ENCODE results near the gene EGLN1.
"Not testable (repeated sequence)": the region's sequence is repeated elsewhere in the genome, so short reads cannot be mapped to it uniquely, and the experiment has no call there.

Gene EGLN1

DNA sequence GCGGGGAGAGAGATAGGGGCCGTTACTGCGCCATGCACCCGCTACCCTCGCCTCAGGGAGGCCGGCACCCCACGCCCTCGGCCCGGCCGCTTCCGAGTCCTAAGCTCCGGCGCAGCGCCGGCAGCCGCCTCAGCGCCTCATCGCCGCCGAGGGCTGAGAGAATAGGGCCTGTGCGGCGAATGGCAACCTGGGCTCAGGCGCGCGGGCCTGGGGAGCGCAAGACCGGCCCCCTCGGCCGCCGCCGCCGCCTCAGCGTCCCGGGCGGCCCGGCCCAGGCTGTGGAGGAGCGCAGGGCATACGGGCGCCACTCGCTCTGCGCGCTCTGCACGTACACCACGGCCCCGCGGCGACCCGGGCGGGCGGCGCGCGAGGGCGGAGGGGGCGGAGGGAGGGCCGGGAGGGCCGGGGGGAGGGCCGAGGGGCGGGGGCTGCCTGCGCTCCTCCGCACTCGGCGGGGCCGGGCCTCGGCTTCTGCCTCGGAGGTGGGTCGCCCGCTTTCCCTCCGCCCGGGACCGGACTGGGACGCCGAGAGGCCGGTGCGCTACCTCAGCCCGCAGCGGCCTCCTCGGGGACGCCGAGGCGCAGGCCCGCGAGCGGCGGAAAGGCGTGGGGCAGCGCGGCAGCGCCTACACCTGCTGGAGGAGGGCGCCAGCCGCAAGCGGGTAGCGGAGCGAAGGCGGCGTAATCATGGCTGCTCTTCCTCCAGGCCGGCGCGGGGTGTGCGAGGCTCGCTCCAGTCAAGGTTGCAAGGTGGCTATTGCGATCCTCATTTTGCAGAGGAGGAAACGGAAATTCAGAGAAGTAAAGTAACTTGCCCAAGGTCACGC is at the start of gene EGLN1:
TSS of gene EGLN1 (minus strand) at position 317 of the 827 bp plus-strand sequence. CDS start 399 bp downstream, outside the sequence.
- no peaks in the 10 kb centered on the region for H3K36me3 ChIP-seq (ENCODE audit: control insufficient read depth, insufficient read depth, low read length)
- peak within 1 kb of the TSS; percentile 71 for H3K4me3 ChIP-seq (replicated peaks; ENCODE audit: low read depth, low read length)
- no peaks in the 10 kb centered on the region for H3K27me3 ChIP-seq (replicated peaks; ENCODE audit: control insufficient read depth, insufficient read depth, low read length)
- TF ChIP-seq, protein P1, sequence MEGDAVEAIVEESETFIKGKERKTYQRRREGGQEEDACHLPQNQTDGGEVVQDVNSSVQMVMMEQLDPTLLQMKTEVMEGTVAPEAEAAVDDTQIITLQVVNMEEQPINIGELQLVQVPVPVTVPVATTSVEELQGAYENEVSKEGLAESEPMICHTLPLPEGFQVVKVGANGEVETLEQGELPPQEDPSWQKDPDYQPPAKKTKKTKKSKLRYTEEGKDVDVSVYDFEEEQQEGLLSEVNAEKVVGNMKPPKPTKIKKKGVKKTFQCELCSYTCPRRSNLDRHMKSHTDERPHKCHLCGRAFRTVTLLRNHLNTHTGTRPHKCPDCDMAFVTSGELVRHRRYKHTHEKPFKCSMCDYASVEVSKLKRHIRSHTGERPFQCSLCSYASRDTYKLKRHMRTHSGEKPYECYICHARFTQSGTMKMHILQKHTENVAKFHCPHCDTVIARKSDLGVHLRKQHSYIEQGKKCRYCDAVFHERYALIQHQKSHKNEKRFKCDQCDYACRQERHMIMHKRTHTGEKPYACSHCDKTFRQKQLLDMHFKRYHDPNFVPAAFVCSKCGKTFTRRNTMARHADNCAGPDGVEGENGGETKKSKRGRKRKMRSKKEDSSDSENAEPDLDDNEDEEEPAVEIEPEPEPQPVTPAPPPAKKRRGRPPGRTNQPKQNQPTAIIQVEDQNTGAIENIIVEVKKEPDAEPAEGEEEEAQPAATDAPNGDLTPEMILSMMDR (IDR thresholded peaks at IDR 0.05; ENCODE audit: insufficient read depth, low read length, poor library complexity, severe bottlenecking): peak; percentile 40
- peak; percentile 94 for DNase-seq (ENCODE audit: extremely low read depth, insufficient read length)

DNA sequence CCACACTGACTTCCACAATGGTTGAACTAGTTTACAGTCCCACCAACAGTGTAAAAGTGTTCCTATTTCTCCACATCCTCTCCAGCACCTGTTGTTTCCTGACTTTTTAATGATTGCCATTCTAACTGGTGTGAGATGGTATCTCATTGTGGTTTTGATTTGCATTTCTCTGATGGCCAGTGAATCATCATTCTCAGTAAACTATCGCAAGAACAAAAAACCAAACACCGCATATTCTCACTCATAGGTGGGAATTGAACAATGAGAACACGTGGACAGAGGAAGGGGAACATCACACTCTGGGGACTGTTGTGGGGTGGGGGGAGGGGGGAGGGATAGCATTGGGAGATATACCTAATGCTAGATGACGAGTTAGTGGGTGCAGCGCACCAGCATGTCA is 49.4 kb upstream of the EGLN1 start:
- not testable (repeated sequence) for DNase-seq (ENCODE audit: extremely low read depth, insufficient read length); H3K36me3 ChIP-seq (ENCODE audit: control insufficient read depth, insufficient read depth, low read length); H3K4me3 ChIP-seq (replicated peaks; ENCODE audit: low read depth, low read length); H3K27me3 ChIP-seq (replicated peaks; ENCODE audit: control insufficient read depth, insufficient read depth, low read length)

DNA sequence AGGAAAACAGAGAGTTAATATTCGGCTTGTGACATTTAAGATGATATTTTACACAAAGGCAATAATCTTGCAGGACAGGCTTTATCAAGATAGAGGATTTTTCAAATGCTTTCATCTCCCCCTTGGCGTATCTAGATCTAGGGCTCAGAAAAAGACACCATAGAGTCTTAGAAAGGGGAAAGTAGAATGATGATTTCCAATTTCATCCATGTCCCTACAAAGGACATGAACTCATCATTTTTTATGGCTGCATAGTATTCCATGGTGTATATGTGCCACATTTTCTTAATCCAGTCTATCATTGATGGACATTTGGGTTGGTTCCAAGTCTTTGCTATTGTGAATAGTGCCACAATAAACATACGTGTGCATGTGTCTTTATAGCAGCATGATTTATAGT is 48.9 kb upstream of the EGLN1 start:
- not testable (repeated sequence) for DNase-seq (ENCODE audit: extremely low read depth, insufficient read length); H3K4me3 ChIP-seq (replicated peaks; ENCODE audit: low read depth, low read length); H3K27me3 ChIP-seq (replicated peaks; ENCODE audit: control insufficient read depth, insufficient read depth, low read length); H3K36me3 ChIP-seq (ENCODE audit: control insufficient read depth, insufficient read depth, low read length)

DNA sequence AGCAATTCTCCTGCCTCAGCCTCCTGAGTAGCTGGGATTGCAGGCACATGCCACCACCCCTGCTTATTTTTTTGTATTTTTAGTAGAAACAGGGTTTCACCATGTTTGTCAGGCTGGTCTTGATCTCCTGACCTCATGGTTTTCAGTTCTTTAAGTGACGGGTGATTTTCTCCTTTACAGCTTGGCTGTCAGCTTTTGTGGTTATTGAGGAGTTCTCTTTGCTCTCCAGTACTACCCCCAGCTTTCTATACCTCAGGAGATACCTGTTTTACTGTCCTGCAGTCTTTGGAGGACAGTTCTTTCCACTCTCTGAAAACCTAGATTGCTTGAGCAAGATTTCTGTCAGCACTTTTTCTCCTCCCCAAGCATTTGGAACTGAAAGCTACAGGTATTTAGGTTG is 45.9 kb upstream of the EGLN1 start:
- H3K27me3 ChIP-seq (replicated peaks; ENCODE audit: control insufficient read depth, insufficient read depth, low read length): no peaks in the 10 kb centered on the region
- H3K4me3 ChIP-seq (replicated peaks; ENCODE audit: low read depth, low read length): no peak overlapping the region
- DNase-seq (ENCODE audit: extremely low read depth, insufficient read length): no peak
- TF ChIP-seq, protein P1 (IDR thresholded peaks at IDR 0.05; ENCODE audit: insufficient read depth, low read length, poor library complexity, severe bottlenecking): no peak
- H3K36me3 ChIP-seq (ENCODE audit: control insufficient read depth, insufficient read depth, low read length): no peaks in the 10 kb centered on the region

DNA sequence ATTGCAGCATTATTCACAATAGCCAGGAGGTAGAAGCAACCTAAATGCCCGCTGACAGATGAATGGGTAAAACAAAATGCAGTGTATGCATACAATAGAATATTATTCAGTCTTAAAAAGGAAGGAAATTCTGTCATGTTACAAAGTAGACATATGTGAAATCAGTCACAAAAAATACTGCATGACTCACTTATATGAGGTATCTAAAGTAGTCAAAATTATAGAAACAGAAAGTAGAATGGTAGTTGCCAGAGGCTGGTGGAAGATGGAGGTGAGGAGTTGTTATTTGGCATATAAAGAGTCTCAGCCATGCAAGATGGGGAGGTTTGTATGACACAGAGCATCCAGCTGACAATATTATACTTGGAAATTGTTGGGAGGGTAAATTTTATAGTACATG is 43.0 kb upstream of the EGLN1 start:
- Histone ChIP-seq H3K4me3 (replicated peaks; ENCODE audit: low read depth, low read length) (no peak overlapping the region), H3K36me3 (ENCODE audit: control insufficient read depth, insufficient read depth, low read length) (no peaks in the 10 kb centered on the region), H3K27me3 (replicated peaks; ENCODE audit: control insufficient read depth, insufficient read depth, low read length) (no peaks in the 10 kb centered on the region)
- TF ChIP-seq, protein P1 (IDR thresholded peaks at IDR 0.05; ENCODE audit: insufficient read depth, low read length, poor library complexity, severe bottlenecking): no peak
- no peak for DNase-seq (ENCODE audit: extremely low read depth, insufficient read length)

DNA sequence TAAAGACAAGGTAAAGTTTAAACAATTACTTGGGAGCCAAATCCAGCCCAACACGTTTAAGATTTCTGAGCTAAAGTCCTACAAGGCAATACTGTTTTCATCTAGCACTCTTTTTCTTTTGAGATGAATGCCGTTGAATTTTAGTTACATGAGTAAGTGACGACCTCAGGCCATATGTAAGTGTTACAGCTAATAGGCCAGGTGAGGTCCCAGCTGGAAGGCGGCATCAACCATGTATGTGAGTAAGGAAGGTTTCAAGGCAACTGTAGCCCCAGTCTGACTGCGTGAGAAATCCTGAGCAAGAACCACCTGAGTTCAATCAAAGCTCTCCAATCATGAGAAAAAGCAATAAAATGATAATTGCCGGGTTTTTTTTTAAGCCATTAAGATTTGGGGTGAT is 41.5 kb upstream of the EGLN1 start:
- no peak for DNase-seq (ENCODE audit: extremely low read depth, insufficient read length)
- no peak overlapping the region for H3K4me3 ChIP-seq (replicated peaks; ENCODE audit: low read depth, low read length)
- TF ChIP-seq, protein P1 (IDR thresholded peaks at IDR 0.05; ENCODE audit: insufficient read depth, low read length, poor library complexity, severe bottlenecking): no peak
- no peaks in the 10 kb centered on the region for H3K27me3 ChIP-seq (replicated peaks; ENCODE audit: control insufficient read depth, insufficient read depth, low read length)
- no peaks in the 10 kb centered on the region for H3K36me3 ChIP-seq (ENCODE audit: control insufficient read depth, insufficient read depth, low read length)
